Glomerular visceral epithelial cell (primary cell): ENCODE measurements around the gene IFNAR2.
"Not testable (repeated sequence)": the region's sequence is repeated elsewhere in the genome, so short reads cannot be mapped to it uniquely, and the experiment has no call there.

ENCODE experiments used
- DNase-seq: peaks from one replicate; pipeline ENCODE4 v3.0.0-alpha.2; 2016; ENCODE audit errors: extremely low spot score

The IFNAR2 gene

GRCh38 chr21:33244082-33244778, 14.5 kb downstream of the IFNAR2 start:
- no peak for DNase-seq

- DNase-seq: no peak
Measured at GRCh38 chr21:33244779-33245105, 15.0 kb downstream of the IFNAR2 start.

GRCh38 chr21:33245289-33245918, 15.7 kb downstream of the IFNAR2 start:
- no peak for DNase-seq

GRCh38 chr21:33246506-33246905, 16.8 kb downstream of the IFNAR2 start:
- no peak for DNase-seq

- no peak for DNase-seq
Measured at GRCh38 chr21:33246963-33247362, 17.2 kb downstream of the IFNAR2 start.

- DNase-seq: no peak
Measured at GRCh38 chr21:33247599-33247998, 17.9 kb downstream of the IFNAR2 start.

GRCh38 chr21:33249331-33250002, 19.7 kb downstream of the IFNAR2 start:
- DNase-seq: no peak

GRCh38 chr21:33251119-33251518, 21.4 kb downstream of the IFNAR2 start:
- no peak for DNase-seq

- not testable (repeated sequence) for DNase-seq
Measured at GRCh38 chr21:33253382-33253781, 23.6 kb downstream of the IFNAR2 start.

GRCh38 chr21:33254766-33255165, 25.0 kb downstream of the IFNAR2 start:
- DNase-seq: no peak

GRCh38 chr21:33255404-33255803, 25.7 kb downstream of the IFNAR2 start:
- DNase-seq: no peak

GRCh38 chr21:33256019-33256418, 26.3 kb downstream of the IFNAR2 start:
- DNase-seq: no peak

- no peak for DNase-seq
Measured at GRCh38 chr21:33257094-33257803, 27.5 kb downstream of the IFNAR2 start.

- DNase-seq: no peak
Measured at GRCh38 chr21:33258475-33258874, 28.7 kb downstream of the IFNAR2 start.

- no peak for DNase-seq
Measured at GRCh38 chr21:33259428-33259827, 29.7 kb downstream of the IFNAR2 start.

GRCh38 chr21:33259995-33260394, 30.3 kb downstream of the IFNAR2 start:
- DNase-seq: no peak

GRCh38 chr21:33261635-33262034, 31.9 kb downstream of the IFNAR2 start:
- peak; percentile 74 for DNase-seq

- DNase-seq: no peak
Measured at GRCh38 chr21:33262921-33263320, 33.2 kb downstream of the IFNAR2 start.

- DNase-seq: no peak
Measured at GRCh38 chr21:33264561-33264960, 34.8 kb downstream of the IFNAR2 start.

GRCh38 chr21:33265664-33266049, 35.9 kb downstream of the IFNAR2 start:
- peak; percentile 8 for DNase-seq

GRCh38 chr21:33266050-33266788, 36.5 kb downstream of the IFNAR2 start, which contains the start of gene IL10RB:
IL10RB (plus strand) TSS chr21:33266367; CDS start chr21:33266466, 99 bp downstream.
- peak; percentile 72 for DNase-seq

- no peak for DNase-seq
Measured at GRCh38 chr21:33266789-33267135, 37.0 kb downstream of the IFNAR2 start.
